Cerebellar cortex (tissue), 1 donor: ENCODE measurements around the gene AKR1B1.

Experiments
- DNase-seq: peaks from one replicate; pipeline ENCODE4 v3.0.0-alpha.2; 2015; ENCODE audit warnings: low spot score

Gene AKR1B1

DNA sequence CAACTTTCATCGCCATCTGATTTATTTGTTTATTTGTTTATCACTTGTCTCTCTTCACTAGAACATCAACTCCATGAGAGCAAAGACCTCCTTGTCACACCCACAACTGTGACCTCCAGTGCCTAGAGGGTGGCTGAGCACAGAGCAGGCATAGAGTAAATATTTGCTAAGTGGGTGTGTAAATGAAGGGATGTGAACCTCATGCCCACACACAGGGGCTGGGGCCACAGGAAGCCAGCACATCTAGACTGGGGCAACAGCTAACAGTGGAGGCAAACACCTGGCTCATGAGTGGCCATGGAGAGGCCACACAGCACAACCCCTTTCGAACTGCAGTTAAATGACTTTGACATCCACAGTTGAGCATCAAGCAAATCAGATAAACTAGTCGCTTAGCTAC lies 39.8 kb downstream of the AKR1B1 start:
- DNase-seq = no peak

DNA sequence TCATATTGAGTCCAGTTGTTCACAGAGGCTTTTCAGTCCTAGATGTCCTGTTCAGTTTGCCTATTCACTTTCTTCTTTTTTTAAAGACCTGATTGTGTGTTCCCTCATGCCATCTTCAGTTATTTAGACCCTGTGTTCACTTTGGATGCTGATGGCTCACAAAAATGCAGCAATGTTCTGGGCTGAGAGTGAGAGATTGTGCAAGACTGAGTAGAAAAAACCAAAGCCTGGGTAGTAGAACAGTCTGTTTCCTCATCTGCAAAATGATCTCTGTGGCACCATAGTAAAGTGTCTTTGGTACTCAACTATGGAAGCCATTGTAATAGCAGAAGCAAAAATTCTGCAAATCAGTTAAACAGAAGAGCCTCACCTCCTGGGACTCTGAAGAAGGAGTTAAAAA lies 43.2 kb downstream of the AKR1B1 start:
- DNase-seq = no peak

- no peak for DNase-seq
Observed at GRCh38 chr7:134414109-134414508, 44.8 kb downstream of the AKR1B1 start.

- no peak for DNase-seq
Observed at GRCh38 chr7:134407311-134407710, 51.6 kb downstream of the AKR1B1 start.

DNA sequence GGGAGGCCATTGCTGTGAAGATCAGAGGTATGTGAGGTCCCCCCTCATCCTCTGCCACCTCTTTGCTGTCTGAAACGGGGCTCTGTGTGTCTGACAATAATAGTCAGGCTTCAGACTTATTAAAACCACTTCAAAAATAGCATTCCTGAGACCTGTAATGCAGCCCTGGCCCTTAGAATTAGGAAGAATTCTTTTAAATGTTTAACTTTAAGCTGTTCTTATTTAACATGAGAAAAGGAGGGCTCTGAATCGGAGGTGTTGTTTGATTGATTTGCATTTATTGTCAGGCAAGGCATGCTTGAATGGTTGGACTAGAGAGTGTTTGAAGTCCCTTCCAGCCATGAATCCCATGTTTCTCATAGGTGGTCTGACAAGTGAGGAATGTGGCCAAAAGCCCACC lies 52.5 kb downstream of the AKR1B1 start:
- DNase-seq = no peak

- DNase-seq = no peak
Observed at GRCh38 chr7:134405299-134405698, 53.6 kb downstream of the AKR1B1 start.

DNA sequence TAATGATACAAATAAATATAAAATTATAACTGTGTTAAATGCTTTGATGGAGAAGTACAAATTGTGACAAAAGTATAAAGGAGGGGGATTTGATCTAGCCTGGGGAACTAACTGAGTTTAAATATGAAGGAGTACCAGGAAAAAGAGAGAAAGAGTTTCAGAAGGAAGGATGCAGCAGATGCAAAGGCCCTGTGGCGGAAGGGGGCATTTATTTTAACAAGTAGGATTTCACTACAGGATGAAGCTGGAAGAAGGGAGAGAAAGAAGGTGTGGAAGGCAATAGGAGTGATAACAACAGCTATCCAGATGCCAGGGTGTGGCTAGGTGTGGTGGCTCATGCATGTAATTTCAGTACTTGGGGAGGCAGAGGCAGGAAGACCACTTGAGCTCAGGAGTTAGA lies 55.8 kb downstream of the AKR1B1 start:
- DNase-seq = no peak

- DNase-seq = no peak
Observed at GRCh38 chr7:134400859-134401258, 58.0 kb downstream of the AKR1B1 start.

DNA sequence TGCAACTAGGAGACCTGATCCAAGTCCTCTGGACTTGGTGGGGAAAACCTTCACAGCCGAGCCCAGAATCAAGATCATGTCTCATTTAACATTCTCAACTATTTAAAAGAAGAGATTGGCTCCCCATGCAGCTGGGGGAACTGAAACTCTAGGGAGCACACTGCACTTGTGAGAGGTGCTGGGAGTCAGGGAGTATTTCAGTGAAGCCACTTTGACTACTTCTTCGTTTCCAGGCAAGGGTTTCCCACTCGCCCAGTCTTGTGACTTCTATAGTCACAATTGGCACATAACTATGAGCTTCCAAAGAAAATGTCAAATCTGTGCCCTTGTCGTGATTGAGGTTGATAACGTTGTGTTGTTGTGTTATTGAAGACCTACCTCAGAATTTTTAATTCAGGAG lies 62.9 kb downstream of the AKR1B1 start:
- DNase-seq = no peak

DNA sequence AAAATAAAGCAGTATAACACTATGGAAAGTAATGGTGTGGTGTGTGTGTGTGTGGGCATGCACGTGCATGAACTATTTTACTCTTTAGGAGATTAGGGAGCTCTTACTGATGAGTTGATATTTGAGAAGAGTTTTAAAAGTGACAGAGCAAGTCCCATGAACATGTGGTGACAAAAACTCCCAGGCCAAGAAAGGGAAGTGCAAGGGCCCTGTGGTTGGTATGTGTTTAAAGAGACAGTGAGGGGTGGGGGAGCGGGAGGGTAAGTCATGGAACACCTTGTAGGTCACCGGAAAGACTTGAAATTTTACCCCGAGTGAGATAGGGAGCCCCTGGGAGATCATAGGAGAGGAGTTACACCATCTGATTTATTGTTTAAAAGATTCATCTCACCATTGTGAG lies 63.3 kb downstream of the AKR1B1 start:
- no peak for DNase-seq

GRCh38 chr7:134394056-134394455 lies 64.8 kb downstream of the AKR1B1 start:
- DNase-seq = no peak
